ENCODE results near the gene SLF2. TPM values are rescaled to one million over a fixed set of nuclear protein-coding genes. Genes with fewer than 3 reads are reported as not detected.
A peak's percentile ranks its signal among the peaks of the same experiment; 100 is the strongest.

SLF2 gene
- total RNA-seq, 1 donor, result 39.1 TPM

DNA sequence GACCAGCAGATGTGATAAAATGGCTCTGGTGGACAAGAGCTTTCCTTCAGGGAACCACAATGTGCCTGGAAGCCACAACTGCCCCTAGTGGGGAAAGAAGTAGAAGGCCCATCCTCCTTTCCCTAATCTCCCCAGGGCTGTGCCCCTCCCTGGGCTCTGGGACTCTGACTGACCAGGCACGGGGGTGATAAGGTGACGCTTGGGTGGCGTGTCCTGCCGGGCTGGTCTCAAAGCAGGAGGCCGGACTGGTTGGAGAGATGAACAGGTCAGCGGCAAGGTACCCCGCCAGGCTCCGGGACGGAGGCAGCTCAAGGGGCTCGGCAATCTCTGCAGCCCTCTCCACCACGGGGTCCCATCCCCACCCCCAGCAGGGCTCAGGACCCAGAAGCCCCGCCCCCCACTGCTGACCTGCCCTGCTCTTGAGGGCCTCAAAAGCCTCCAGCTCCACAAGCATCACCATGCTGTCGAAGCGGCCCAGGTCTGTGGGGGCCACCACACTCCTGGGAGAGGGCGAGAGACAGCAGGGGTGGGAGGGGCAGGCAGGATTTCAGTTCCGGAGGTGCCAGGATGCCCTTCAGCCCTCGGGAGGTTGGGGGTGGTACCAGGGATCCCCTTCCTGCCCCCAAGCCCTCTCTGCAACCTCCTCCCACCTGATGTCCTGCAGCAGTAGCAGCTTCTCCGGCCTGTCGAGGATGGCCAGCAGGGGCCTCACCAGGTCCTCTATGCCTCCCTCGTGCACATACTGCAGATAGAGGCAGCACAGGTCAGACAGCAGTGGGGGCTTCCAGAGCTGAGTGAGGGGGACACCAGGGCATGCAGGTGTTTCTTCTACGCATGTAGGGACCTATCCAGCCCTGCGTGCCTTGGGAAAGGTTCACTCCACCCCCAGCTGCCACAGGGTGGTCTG, 99.0 kb downstream of the SLF2 start:
- Histone ChIP-seq H2AFZ (ENCODE audit: low read length) (no peak overlapping the region), H4K20me1 (ENCODE audit: insufficient read depth, low read length) (peaks cover 5% of the 10 kb centered on the region), H3K4me3 (ENCODE audit: insufficient read depth, low read length) (no peak overlapping the region), H3K36me3 (ENCODE audit: insufficient read depth, low read length) (peaks cover 4% of the 10 kb centered on the region), H3K27me3 (ENCODE audit: insufficient read depth, low read length) (no peaks in the 10 kb centered on the region), H3K79me2 (ENCODE audit: insufficient read depth, low read length) (no peaks in the 10 kb centered on the region), H3K27ac (ENCODE audit: low read depth, low read length) (no peak overlapping the region), H3K4me2 (ENCODE audit: insufficient read depth, low read length) (no peak overlapping the region), H3K9me3 (ENCODE audit: low read depth, low read length) (no peaks in the 10 kb centered on the region), H3K4me1 (ENCODE audit: insufficient read depth, low read length) (peaks cover 36% of the 10 kb centered on the region)
- TF ChIP-seq, protein P1, sequence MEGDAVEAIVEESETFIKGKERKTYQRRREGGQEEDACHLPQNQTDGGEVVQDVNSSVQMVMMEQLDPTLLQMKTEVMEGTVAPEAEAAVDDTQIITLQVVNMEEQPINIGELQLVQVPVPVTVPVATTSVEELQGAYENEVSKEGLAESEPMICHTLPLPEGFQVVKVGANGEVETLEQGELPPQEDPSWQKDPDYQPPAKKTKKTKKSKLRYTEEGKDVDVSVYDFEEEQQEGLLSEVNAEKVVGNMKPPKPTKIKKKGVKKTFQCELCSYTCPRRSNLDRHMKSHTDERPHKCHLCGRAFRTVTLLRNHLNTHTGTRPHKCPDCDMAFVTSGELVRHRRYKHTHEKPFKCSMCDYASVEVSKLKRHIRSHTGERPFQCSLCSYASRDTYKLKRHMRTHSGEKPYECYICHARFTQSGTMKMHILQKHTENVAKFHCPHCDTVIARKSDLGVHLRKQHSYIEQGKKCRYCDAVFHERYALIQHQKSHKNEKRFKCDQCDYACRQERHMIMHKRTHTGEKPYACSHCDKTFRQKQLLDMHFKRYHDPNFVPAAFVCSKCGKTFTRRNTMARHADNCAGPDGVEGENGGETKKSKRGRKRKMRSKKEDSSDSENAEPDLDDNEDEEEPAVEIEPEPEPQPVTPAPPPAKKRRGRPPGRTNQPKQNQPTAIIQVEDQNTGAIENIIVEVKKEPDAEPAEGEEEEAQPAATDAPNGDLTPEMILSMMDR (IDR thresholded peaks at IDR 0.05; ENCODE audit: extremely low read depth, low read depth, low read length), result peak; percentile 46
- DNase-seq (ENCODE audit: insufficient read length, low spot score, missing footprints), result peak; percentile 93

DNA sequence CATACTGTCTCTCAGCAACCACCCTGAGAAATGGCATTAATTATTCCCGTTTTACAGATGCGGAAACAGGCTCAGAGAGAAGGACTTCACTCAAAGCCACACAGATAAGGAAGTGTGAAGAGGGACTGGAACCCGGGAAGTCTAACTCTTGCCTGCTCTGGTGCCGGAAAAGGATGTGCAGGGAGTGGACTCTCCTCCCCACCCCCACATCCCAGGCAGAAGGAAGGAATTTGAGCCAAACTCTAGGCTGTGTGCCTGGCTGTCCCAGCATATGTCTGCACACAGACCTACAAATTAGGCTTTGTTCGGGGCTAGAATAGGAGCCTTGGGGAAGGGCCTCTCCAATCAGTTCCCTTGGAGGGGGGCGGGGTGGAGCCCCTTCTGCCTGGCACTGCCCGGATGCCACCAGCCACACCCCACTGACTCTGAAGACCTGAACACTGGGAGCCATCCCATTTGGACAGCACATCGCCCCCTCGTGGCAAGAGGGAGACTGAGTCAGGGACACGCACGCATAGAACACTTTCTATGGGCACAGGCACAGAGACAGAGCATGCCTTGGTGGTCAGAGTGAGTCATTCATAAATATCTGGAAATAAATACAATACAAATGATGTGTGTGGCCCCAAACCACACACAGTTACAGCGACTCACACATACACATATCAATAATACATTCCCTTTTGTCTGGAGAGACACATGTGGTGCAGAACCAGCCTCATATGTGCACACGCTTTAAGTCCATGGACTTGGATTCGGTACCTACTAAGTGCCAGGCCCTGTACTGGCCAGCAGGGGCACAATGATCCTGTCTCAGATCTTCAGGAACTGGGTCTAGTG, 100.0 kb downstream of the SLF2 start:
- peak overlapping the region; percentile 66 for H2AFZ ChIP-seq (ENCODE audit: low read length)
- H4K20me1 ChIP-seq (ENCODE audit: insufficient read depth, low read length), result no peaks in the 10 kb centered on the region
- H3K4me2 ChIP-seq (ENCODE audit: insufficient read depth, low read length), result peak overlapping the region; percentile 69
- H3K27me3 ChIP-seq (ENCODE audit: insufficient read depth, low read length), result no peaks in the 10 kb centered on the region
- no peaks in the 10 kb centered on the region for H3K36me3 ChIP-seq (ENCODE audit: insufficient read depth, low read length)
- peak; percentile 99 for DNase-seq (ENCODE audit: insufficient read length, low spot score, missing footprints)
- peak overlapping the region; percentile 45 for H3K27ac ChIP-seq (ENCODE audit: low read depth, low read length)
- H3K4me3 ChIP-seq (ENCODE audit: insufficient read depth, low read length), result peak overlapping the region; percentile 9
- TF ChIP-seq, protein P1 (IDR thresholded peaks at IDR 0.05; ENCODE audit: extremely low read depth, low read depth, low read length), result peak; percentile 97
- peaks cover 32% of the 10 kb centered on the region for H3K4me1 ChIP-seq (ENCODE audit: insufficient read depth, low read length)
- H3K9me3 ChIP-seq (ENCODE audit: low read depth, low read length), result no peaks in the 10 kb centered on the region
- H3K79me2 ChIP-seq (ENCODE audit: insufficient read depth, low read length), result no peaks in the 10 kb centered on the region

DNA sequence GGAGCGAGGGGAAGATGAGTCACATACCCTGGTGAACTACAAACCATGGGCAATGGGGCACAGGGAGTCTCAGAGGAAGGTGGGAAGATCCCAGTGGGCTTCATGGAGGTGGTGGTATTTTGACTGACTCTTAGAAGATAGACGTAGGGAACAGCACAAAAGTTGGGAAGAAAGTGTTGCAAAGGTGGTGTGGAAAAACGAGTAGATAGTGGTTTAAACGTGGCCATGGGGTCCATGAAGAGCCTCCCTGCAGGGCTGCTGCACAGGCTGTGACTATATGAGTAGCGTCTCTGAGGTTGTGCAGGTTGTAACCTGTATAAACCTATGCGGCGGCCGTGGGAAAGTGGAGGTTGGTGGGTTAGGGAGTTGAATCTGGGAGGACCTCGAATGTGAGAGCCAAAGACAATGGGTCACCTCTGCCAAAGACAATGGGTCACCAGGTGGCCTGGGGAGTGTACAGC, 100.6 kb downstream of the SLF2 start:
- H3K27me3 ChIP-seq (ENCODE audit: insufficient read depth, low read length), result no peaks in the 10 kb centered on the region
- H4K20me1 ChIP-seq (ENCODE audit: insufficient read depth, low read length), result no peaks in the 10 kb centered on the region
- H3K9me3 ChIP-seq (ENCODE audit: low read depth, low read length), result no peaks in the 10 kb centered on the region
- peak overlapping the region; percentile 69 for H3K4me2 ChIP-seq (ENCODE audit: insufficient read depth, low read length)
- peaks cover 27% of the 10 kb centered on the region for H3K4me1 ChIP-seq (ENCODE audit: insufficient read depth, low read length)
- peak overlapping the region; percentile 45 for H3K27ac ChIP-seq (ENCODE audit: low read depth, low read length)
- TF ChIP-seq, protein P1 (IDR thresholded peaks at IDR 0.05; ENCODE audit: extremely low read depth, low read depth, low read length), result no peak
- no peaks in the 10 kb centered on the region for H3K36me3 ChIP-seq (ENCODE audit: insufficient read depth, low read length)
- no peak overlapping the region for H2AFZ ChIP-seq (ENCODE audit: low read length)
- peak overlapping the region; percentile 9 for H3K4me3 ChIP-seq (ENCODE audit: insufficient read depth, low read length)
- no peak for DNase-seq (ENCODE audit: insufficient read length, low spot score, missing footprints)
- H3K79me2 ChIP-seq (ENCODE audit: insufficient read depth, low read length), result no peaks in the 10 kb centered on the region

All from osteoblast (primary cell).